HepG2 (cell line): ENCODE measurements around the gene SLX4. TPM values are rescaled to one million over a fixed set of nuclear protein-coding genes. Genes with fewer than 3 reads are reported as not detected.

Source experiments
- CEBPB ChIP-seq: IDR thresholded peaks from 2 replicates; pipeline ENCODE4 v1.6.1; 2011; ENCODE audit warnings: low read depth, low read length, improper control_type of control experiment, borderline replicate concordance
- DMAP1 ChIP-seq: IDR thresholded peaks from 2 replicates; pipeline ENCODE4 v1.6.1; 2016
- FOXK1 ChIP-seq: sonication (generic); formaldehyde crosslinking; IDR thresholded peaks from 2 replicates; pipeline ENCODE4 v1.4.0; 2020; ENCODE audit warnings: low read depth, missing genetic modification reagents, borderline replicate concordance
- HNRNPH1 ChIP-seq: fragments of 200-400 bp; formaldehyde crosslinking; optimal IDR thresholded peaks from 2 replicates; pipeline ENCODE3; 2017; ENCODE audit warnings: mild to moderate bottlenecking, low read depth, low read length
- HNRNPL ChIP-seq: fragments of 200-400 bp; formaldehyde crosslinking; IDR thresholded peaks from 2 replicates; pipeline ENCODE4 v1.6.1; 2017; ENCODE audit warnings: mild to moderate bottlenecking, low read depth, low read length
- HOXA3 ChIP-seq: sonication (generic); formaldehyde crosslinking; IDR thresholded peaks from 2 replicates; pipeline ENCODE4 v1.5.0; 2020; ENCODE audit warnings: missing genetic modification reagents
- NR3C1 ChIP-seq: sonication (generic); formaldehyde crosslinking; IDR thresholded peaks from 2 replicates; pipeline ENCODE4 v1.4.0; 2020; ENCODE audit warnings: missing genetic modification reagents
- PHF8 ChIP-seq: sonication (generic); formaldehyde crosslinking; IDR thresholded peaks from 2 replicates; pipeline ENCODE4 v1.5.0; 2020; ENCODE audit warnings: missing genetic modification reagents
- PRMT3 ChIP-seq: sonication (generic); formaldehyde crosslinking; IDR thresholded peaks from 2 replicates; pipeline ENCODE4 v1.8.1; 2022; ENCODE audit warnings: low read depth, mild to moderate bottlenecking, moderate library complexity, missing genetic modification reagents, borderline replicate concordance
- PTBP1 ChIP-seq: fragments of 200-400 bp; formaldehyde crosslinking; IDR thresholded peaks from 2 replicates; pipeline ENCODE4 v1.6.1; 2018; ENCODE audit warnings: low read length, low read depth; ENCODE audit not compliant: poor library complexity, severe bottlenecking
- RAD21 ChIP-seq: fragments of 450-650 bp; formaldehyde crosslinking; IDR thresholded peaks from 2 replicates; pipeline ENCODE4 v1.5.0; 2020; ENCODE audit warnings: mild to moderate bottlenecking
- RFXANK ChIP-seq: IDR thresholded peaks from 2 replicates; pipeline ENCODE4 v1.6.1; 2016
- SIX4 ChIP-seq: sonication (generic); formaldehyde crosslinking; IDR thresholded peaks from 2 replicates; pipeline ENCODE4 v1.4.0; 2020; ENCODE audit warnings: missing genetic modification reagents
- SNAI1 ChIP-seq: sonication (generic); formaldehyde crosslinking; IDR thresholded peaks from 2 replicates; pipeline ENCODE4 v1.5.0; 2020; ENCODE audit warnings: mild to moderate bottlenecking, missing genetic modification reagents, borderline replicate concordance
- SYNCRIP ChIP-seq: fragments of 200-400 bp; formaldehyde crosslinking; IDR thresholded peaks from 2 replicates; pipeline ENCODE4 v1.6.1; 2018; ENCODE audit warnings: mild to moderate bottlenecking, low read depth, low read length; ENCODE audit not compliant: insufficient read depth
- U2AF1 ChIP-seq: fragments of 200-400 bp; formaldehyde crosslinking; optimal IDR thresholded peaks from 2 replicates; pipeline ENCODE3; 2017; ENCODE audit warnings: mild to moderate bottlenecking, low read depth, low read length
- XBP1 ChIP-seq: sonication (generic); formaldehyde crosslinking; IDR thresholded peaks from 2 replicates; pipeline ENCODE4 v1.5.0; 2020; ENCODE audit warnings: missing genetic modification reagents
- ZFAT ChIP-seq: sonication (generic); formaldehyde crosslinking; conservative IDR thresholded peaks from 2 replicates; pipeline ENCODE4 v1.8.1; 2023; ENCODE audit warnings: missing genetic modification reagents, inconsistent platforms
- ZFP62 ChIP-seq: sonication (generic); formaldehyde crosslinking; IDR thresholded peaks from 2 replicates; pipeline ENCODE4 v1.4.0; 2020; ENCODE audit warnings: missing genetic modification reagents
- ZMYM2 ChIP-seq: sonication (generic); formaldehyde crosslinking; IDR thresholded peaks from 2 replicates; pipeline ENCODE4 v1.8.0; 2022; ENCODE audit warnings: mild to moderate bottlenecking, missing genetic modification reagents
- ZNF20 ChIP-seq: sonication (generic); formaldehyde crosslinking; IDR thresholded peaks from 2 replicates; pipeline ENCODE4 v1.4.0; 2020; ENCODE audit warnings: mild to moderate bottlenecking, moderate library complexity, missing genetic modification reagents
- ZNF3 ChIP-seq: IDR thresholded peaks from 2 replicates; pipeline ENCODE4 v1.7.0; 2017; ENCODE audit warnings: inconsistent platforms
- ZNF331 ChIP-seq: sonication (generic); formaldehyde crosslinking; IDR thresholded peaks from 2 replicates; pipeline ENCODE4 v1.4.0; 2020; ENCODE audit warnings: missing genetic modification reagents
- ZNF382 ChIP-seq: sonication (generic); formaldehyde crosslinking; IDR thresholded peaks from 2 replicates; pipeline ENCODE4 v1.5.0; 2020; ENCODE audit warnings: missing genetic modification reagents, mild to moderate bottlenecking, borderline replicate concordance
- ZNF562 ChIP-seq: sonication (generic); formaldehyde crosslinking; IDR thresholded peaks from 2 replicates; pipeline ENCODE4 v1.8.0; 2022; ENCODE audit warnings: missing genetic modification reagents, borderline replicate concordance
- ZNF572 ChIP-seq: sonication (generic); formaldehyde crosslinking; IDR thresholded peaks from 2 replicates; pipeline ENCODE4 v1.5.1; 2020; ENCODE audit warnings: mild to moderate bottlenecking, missing genetic modification reagents
- ZNF678 ChIP-seq: sonication (generic); formaldehyde crosslinking; IDR thresholded peaks from 2 replicates; pipeline ENCODE4 v1.4.0; 2020; ENCODE audit warnings: mild to moderate bottlenecking, missing genetic modification reagents
- ZNF773 ChIP-seq: sonication (generic); formaldehyde crosslinking; IDR thresholded peaks from 2 replicates; pipeline ENCODE4 v1.4.0; 2020; ENCODE audit warnings: missing genetic modification reagents, borderline replicate concordance
- ZSCAN9 ChIP-seq: IDR thresholded peaks from 2 replicates; pipeline ENCODE4 v1.6.1; 2016; ENCODE audit warnings: borderline replicate concordance
- polyA plus RNA-seq, 8 experiments: library from polyadenylated mRNA; depleted of rRNA in 3 of 8; stranded (reverse) in 7 of 8; unstranded in 1 of 8; fragments of >200 nt; fragmentation: Illumina TruSeq in 4 of 8; extraction: Trizol in 4 of 8; gene quantifications; 2 replicates each; pipeline versions ENCODE4 v1.2.1 to v1.2.3, GENCODE V29; 2011 to 2016; ENCODE audit warnings: low read depth in 4 of 8, missing spikeins in 1 of 8, mixed read lengths in 1 of 8; ENCODE audit not compliant: insufficient read depth in 1 of 8
- total RNA-seq, 5 experiments: library from RNA; depleted of rRNA; stranded (reverse); fragments of >200 nt; fragmentation: Illumina TruSeq; extraction: Trizol; gene quantifications; 2 replicates each; pipeline ENCODE4 v1.2.3, GENCODE V29; 2016; ENCODE audit warnings: low read depth in 1 of 5
- TF ChIP-seq, protein P1 (sequence below): IDR thresholded peaks from 2 replicates; pipeline ENCODE4 v1.6.1; 2016; ENCODE audit warnings: low read depth, control low read depth
- TF ChIP-seq, protein P2 (sequence below): sonication (generic); formaldehyde crosslinking; IDR thresholded peaks from 2 replicates; pipeline ENCODE4 v1.8.0; 2022; ENCODE audit warnings: missing genetic modification reagents, mild to moderate bottlenecking, borderline replicate concordance

Gene SLX4
- total and polyA plus RNA-seq, 2 of the 13 experiments (the other 11 are each of a cell fraction or from before 2014, with no cell fraction given): 1.1 to 3.6 TPM

GRCh38 chr16:3609895-3610697 is 1.3 kb downstream of the SLX4 start (continued):
- TF ChIP-seq FOXK1 (CRISPR knock-in tag) (no peak), ZSCAN9 (no peak), U2AF1 (no peak), ZFP62 (CRISPR knock-in tag) (no peak), PRMT3 (CRISPR knock-in tag) (no peak), ZNF678 (CRISPR knock-in tag) (no peak), SNAI1 (CRISPR knock-in tag) (no peak), ZNF773 (CRISPR knock-in tag) (no peak), ZNF3 (CRISPR knock-in tag) (no peak), RFXANK (CRISPR knock-in tag) (no peak), HOXA3 (CRISPR knock-in tag) (peak; percentile 51), CEBPB (no peak), ZNF562 (CRISPR knock-in tag) (no peak), PHF8 (no peak), NR3C1 (CRISPR knock-in tag) (no peak), ZNF382 (CRISPR knock-in tag) (no peak), HNRNPL (no peak), HNRNPH1 (no peak), ZNF20 (CRISPR knock-in tag) (no peak), ZNF572 (no peak), ZFAT (CRISPR knock-in tag) (no peak), XBP1 (no peak), SIX4 (no peak), ZMYM2 (no peak), PTBP1 (no peak), SYNCRIP (no peak), DMAP1 (peak; percentile 61; the same call in 1 of the 2 replicates), ZNF331 (peak; percentile 26), RAD21 (CRISPR knock-in tag) (no peak)
- TF ChIP-seq, protein P1, sequence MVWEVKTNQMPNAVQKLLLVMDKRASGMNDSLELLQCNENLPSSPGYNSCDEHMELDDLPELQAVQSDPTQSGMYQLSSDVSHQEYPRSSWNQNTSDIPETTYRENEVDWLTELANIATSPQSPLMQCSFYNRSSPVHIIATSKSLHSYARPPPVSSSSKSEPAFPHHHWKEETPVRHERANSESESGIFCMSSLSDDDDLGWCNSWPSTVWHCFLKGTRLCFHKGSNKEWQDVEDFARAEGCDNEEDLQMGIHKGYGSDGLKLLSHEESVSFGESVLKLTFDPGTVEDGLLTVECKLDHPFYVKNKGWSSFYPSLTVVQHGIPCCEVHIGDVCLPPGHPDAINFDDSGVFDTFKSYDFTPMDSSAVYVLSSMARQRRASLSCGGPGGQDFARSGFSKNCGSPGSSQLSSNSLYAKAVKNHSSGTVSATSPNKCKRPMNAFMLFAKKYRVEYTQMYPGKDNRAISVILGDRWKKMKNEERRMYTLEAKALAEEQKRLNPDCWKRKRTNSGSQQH (CRISPR knock-in tag): no peak
- TF ChIP-seq, protein P2, sequence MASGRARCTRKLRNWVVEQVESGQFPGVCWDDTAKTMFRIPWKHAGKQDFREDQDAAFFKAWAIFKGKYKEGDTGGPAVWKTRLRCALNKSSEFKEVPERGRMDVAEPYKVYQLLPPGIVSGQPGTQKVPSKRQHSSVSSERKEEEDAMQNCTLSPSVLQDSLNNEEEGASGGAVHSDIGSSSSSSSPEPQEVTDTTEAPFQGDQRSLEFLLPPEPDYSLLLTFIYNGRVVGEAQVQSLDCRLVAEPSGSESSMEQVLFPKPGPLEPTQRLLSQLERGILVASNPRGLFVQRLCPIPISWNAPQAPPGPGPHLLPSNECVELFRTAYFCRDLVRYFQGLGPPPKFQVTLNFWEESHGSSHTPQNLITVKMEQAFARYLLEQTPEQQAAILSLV (CRISPR knock-in tag): no peak
